Activated CD8-positive, alpha-beta memory T cell treated with anti-CD3 and anti-CD28 coated beads, Interleukin-2, amount 50 U/mL, for 4 hours (primary cell): ENCODE results near the gene GABBR2.

Experiments
- DNase-seq: peaks from one replicate; pipeline ENCODE4 v3.0.0-alpha.2; 2020

Gene GABBR2

GRCh38 chr9:98625728-98626127 is 83.0 kb downstream of the GABBR2 start:
- DNase-seq, result no peak

GRCh38 chr9:98619788-98620187 is 88.9 kb downstream of the GABBR2 start:
- DNase-seq, result no peak

- DNase-seq, result no peak
Measured at GRCh38 chr9:98615633-98616032, 93.1 kb downstream of the GABBR2 start.

GRCh38 chr9:98614941-98615340 is 93.8 kb downstream of the GABBR2 start:
- DNase-seq, result no peak

- no peak for DNase-seq
Measured at GRCh38 chr9:98612061-98612752, 96.5 kb downstream of the GABBR2 start.

GRCh38 chr9:98611319-98611718 is 97.4 kb downstream of the GABBR2 start:
- DNase-seq, result no peak

GRCh38 chr9:98610711-98611110 is 98.0 kb downstream of the GABBR2 start:
- DNase-seq, result no peak

GRCh38 chr9:98610211-98610610 is 98.5 kb downstream of the GABBR2 start:
- DNase-seq, result no peak

- DNase-seq, result no peak
Measured at GRCh38 chr9:98609646-98610045, 99.1 kb downstream of the GABBR2 start.

GRCh38 chr9:98607787-98608186 is 100.9 kb downstream of the GABBR2 start:
- DNase-seq, result no peak

- DNase-seq, result no peak
Measured at GRCh38 chr9:98607152-98607551, 101.6 kb downstream of the GABBR2 start.

GRCh38 chr9:98606730-98607129 is 102.0 kb downstream of the GABBR2 start:
- DNase-seq, result no peak

- no peak for DNase-seq
Measured at GRCh38 chr9:98605116-98605515, 103.6 kb downstream of the GABBR2 start.

- no peak for DNase-seq
Measured at GRCh38 chr9:98603821-98604383, 104.8 kb downstream of the GABBR2 start.

GRCh38 chr9:98602839-98603500 is 105.8 kb downstream of the GABBR2 start:
- DNase-seq, result no peak

- no peak for DNase-seq
Measured at GRCh38 chr9:98600631-98601030, 108.1 kb downstream of the GABBR2 start.

- DNase-seq, result no peak
Measured at GRCh38 chr9:98599566-98600216, 109.0 kb downstream of the GABBR2 start.

GRCh38 chr9:98598861-98599260 is 109.9 kb downstream of the GABBR2 start:
- DNase-seq, result no peak

GRCh38 chr9:98597236-98597771 is 111.4 kb downstream of the GABBR2 start:
- DNase-seq, result no peak

GRCh38 chr9:98596486-98596885 is 112.2 kb downstream of the GABBR2 start:
- no peak for DNase-seq

- DNase-seq, result no peak
Measured at GRCh38 chr9:98594546-98595160, 114.1 kb downstream of the GABBR2 start.

GRCh38 chr9:98593354-98594253 is 115.1 kb downstream of the GABBR2 start:
- DNase-seq, result no peak
